Measurements from ENCODE around the gene INSC.

DNA sequence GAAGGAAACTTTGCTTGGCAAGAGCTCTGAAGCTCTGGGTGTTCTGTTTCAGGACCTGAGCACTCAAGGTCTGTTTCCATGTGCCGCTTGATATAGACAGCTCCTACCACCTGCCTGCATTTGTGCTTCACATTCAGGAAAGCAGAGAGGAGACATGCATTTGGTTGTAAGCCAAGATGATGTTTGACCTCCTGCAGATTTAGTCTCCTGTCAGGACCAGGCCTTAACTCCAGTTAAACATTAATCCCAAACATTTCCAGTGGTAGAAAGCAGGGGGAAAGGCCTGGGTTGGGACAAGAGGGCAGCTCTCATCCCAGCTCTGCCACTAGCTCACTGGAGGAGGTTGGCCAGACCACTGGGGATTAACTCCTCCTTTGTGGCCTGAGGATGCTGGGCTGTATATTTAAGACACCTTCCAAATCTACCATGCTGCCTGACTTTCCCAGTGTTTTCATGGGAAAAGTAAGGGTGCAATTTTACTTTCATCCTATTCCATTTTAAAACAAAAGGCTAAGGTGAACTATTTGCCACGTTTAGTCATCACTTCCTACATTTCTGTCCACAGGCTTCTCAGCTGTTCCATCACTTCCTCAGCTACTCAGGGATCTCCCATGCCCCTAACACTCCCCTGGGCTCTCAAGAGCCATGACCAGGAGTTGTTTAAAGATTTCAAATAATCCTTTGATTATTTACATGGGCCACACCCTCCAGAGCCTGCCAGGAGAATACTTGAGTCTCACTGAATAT lies 80.9 kb downstream of the INSC start:
- TF ChIP-seq NFIC (IDR thresholded peaks at IDR 0.05) (no peak), RAD21 (IDR thresholded peaks at IDR 0.05; ENCODE audit: low read depth) (no peak), EP300 (IDR thresholded peaks at IDR 0.05; ENCODE audit: borderline replicate concordance) (no peak), YY1 (IDR thresholded peaks at IDR 0.05; ENCODE audit: low read depth) (no peak), TCF12 (IDR thresholded peaks at IDR 0.05; ENCODE audit: low read depth) (no peak), CEBPB (IDR thresholded peaks at IDR 0.05) (no peak)
- TF ChIP-seq, protein P1, sequence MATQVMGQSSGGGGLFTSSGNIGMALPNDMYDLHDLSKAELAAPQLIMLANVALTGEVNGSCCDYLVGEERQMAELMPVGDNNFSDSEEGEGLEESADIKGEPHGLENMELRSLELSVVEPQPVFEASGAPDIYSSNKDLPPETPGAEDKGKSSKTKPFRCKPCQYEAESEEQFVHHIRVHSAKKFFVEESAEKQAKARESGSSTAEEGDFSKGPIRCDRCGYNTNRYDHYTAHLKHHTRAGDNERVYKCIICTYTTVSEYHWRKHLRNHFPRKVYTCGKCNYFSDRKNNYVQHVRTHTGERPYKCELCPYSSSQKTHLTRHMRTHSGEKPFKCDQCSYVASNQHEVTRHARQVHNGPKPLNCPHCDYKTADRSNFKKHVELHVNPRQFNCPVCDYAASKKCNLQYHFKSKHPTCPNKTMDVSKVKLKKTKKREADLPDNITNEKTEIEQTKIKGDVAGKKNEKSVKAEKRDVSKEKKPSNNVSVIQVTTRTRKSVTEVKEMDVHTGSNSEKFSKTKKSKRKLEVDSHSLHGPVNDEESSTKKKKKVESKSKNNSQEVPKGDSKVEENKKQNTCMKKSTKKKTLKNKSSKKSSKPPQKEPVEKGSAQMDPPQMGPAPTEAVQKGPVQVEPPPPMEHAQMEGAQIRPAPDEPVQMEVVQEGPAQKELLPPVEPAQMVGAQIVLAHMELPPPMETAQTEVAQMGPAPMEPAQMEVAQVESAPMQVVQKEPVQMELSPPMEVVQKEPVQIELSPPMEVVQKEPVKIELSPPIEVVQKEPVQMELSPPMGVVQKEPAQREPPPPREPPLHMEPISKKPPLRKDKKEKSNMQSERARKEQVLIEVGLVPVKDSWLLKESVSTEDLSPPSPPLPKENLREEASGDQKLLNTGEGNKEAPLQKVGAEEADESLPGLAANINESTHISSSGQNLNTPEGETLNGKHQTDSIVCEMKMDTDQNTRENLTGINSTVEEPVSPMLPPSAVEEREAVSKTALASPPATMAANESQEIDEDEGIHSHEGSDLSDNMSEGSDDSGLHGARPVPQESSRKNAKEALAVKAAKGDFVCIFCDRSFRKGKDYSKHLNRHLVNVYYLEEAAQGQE (IDR thresholded peaks at IDR 0.05; ENCODE audit: low read depth) = no peak
